ENCODE data around the gene FBXO3.
"Not testable (repeated sequence)": the region's sequence is repeated elsewhere in the genome, so short reads cannot be mapped to it uniquely, and the experiment has no call there.

FBXO3 gene, protein sequence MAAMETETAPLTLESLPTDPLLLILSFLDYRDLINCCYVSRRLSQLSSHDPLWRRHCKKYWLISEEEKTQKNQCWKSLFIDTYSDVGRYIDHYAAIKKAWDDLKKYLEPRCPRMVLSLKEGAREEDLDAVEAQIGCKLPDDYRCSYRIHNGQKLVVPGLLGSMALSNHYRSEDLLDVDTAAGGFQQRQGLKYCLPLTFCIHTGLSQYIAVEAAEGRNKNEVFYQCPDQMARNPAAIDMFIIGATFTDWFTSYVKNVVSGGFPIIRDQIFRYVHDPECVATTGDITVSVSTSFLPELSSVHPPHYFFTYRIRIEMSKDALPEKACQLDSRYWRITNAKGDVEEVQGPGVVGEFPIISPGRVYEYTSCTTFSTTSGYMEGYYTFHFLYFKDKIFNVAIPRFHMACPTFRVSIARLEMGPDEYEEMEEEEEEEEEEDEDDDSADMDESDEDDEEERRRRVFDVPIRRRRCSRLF

DNA sequence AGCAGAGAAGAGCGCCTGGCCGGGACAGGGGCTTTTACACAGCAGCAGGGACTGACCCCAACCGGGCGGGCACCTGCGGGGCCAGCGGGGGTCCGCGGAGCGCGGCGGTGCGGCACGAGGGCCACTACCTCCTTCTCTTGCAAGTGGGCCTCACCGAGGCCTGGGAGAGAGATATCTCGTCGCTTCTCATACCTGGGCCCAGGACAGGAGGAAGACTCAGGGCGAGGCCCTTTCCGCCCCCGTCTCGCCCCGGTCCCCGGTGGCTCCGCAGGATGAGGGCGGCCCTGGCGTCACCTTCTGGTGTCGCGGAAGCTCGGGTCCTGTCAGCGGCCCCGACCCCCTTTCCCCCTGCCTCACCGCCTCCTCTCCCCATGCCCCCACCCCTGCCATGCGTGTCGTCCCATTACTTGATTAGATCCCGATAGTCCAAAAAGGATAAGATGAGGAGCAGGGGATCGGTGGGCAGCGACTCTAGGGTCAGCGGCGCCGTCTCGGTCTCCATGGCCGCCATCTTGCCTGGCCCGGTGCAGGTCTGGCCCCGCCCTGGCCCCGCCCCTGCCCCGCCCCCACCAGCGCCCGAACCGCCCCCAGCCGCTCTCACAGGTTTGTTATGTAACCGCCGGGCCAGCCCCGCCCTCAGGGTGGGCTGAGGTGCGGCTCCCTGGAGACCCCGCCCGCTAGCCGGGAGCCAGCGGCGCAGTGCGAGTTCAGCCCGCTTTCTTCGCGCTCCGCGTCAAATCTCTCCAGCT lies at the start of gene FBXO3:
Gene FBXO3 (minus strand): TSS at position 534 of the 749 bp plus-strand sequence. CDS start 23 bp downstream, at position 511.
- peak within 1 kb of the TSS; percentile 82 for H3K4me3 ChIP-seq (ENCODE audit: insufficient read length, low read depth)
- peak; percentile 70 for DNase-seq (ENCODE audit: low read depth, low spot score)
- H3K27me3 ChIP-seq (ENCODE audit: insufficient read depth, insufficient read length), result peaks cover 43% of the 10 kb centered on the region
- peak within 1 kb of the TSS; percentile 81 for H3K9ac ChIP-seq (ENCODE audit: insufficient read length, low read depth)
- no peaks in the 10 kb centered on the region for H3K36me3 ChIP-seq (ENCODE audit: insufficient read depth, insufficient read length, low read length)
- TF ChIP-seq ZNF274 (IDR thresholded peaks at IDR 0.05; ENCODE audit: low read depth, low read length), result no peak
- TF ChIP-seq SUZ12 (IDR thresholded peaks at IDR 0.05; ENCODE audit: extremely low read depth, insufficient read depth, insufficient read length), result no peak
- TF ChIP-seq YY1 (IDR thresholded peaks at IDR 0.05; ENCODE audit: insufficient read depth, insufficient read length), result peak; percentile 52
- no peaks in the 10 kb centered on the region for H3K9me3 ChIP-seq (ENCODE audit: insufficient read depth, low read length)
- peaks cover 8% of the 10 kb centered on the region for H3K4me1 ChIP-seq (ENCODE audit: insufficient read depth, insufficient read length)

DNA sequence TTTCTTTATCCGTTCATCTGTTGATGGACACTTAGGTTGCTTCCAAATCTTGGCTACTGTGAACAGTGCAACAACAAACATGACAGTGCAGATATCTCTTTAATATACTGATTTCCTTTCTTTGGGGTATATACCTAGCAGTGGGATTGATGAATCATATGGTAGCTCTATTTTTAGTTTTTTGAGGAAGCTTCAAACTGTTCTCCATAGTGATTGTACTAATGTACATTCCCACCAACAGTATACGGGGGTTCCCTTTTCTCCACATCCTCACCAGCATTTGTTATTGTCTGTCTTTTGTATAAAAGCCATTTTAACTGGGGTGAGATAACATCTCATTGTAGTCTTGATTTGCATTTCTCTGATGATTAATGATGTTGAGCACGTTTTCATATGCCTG lies 48.7 kb upstream of the FBXO3 start:
- not testable (repeated sequence) for DNase-seq (ENCODE audit: low read depth, low spot score)

DNA sequence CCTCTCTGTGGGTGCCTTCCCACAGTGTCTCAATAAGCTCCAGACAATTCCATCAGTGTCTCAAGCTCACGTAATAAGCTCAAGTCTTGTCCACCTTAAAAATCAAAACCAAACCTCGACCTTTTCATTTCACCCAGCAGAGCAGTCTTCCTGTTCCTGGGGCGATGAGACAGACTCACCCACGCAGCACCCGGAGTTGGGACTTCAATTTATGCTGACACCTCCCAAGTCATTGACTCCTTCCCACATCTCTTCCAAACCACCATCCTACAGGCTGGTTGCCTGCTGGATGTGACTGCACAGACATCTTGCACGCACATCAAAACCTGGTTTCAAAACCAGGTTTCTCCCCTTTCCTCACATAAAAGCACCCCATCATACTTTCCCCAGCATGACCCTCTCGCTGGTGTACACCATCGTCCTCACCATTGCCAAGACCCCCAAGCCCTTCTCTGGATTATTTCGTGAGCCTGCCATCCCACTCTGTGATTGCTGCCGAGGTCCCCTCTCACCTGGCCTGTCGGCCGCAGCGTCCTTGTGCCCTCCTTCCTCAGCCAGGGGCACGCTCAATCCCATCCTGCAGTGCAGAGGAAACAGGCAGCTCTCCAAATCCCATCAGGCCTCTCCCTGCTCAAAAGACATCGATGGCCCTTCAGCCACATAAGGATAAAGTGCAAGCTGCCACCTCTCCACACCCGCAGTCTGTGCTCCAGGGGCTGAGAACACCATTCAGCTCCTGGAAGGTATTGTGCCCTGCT lies 45.1 kb upstream of the FBXO3 start:
- no peaks in the 10 kb centered on the region for H3K9me3 ChIP-seq (ENCODE audit: insufficient read depth, low read length)
- no peaks in the 10 kb centered on the region for H3K36me3 ChIP-seq (ENCODE audit: insufficient read depth, insufficient read length, low read length)
- H3K27me3 ChIP-seq (ENCODE audit: insufficient read depth, insufficient read length), result peaks cover 5% of the 10 kb centered on the region
- no peak overlapping the region for H3K9ac ChIP-seq (ENCODE audit: insufficient read length, low read depth)
- TF ChIP-seq YY1 (IDR thresholded peaks at IDR 0.05; ENCODE audit: insufficient read depth, insufficient read length) (no peak), ZNF274 (IDR thresholded peaks at IDR 0.05; ENCODE audit: low read depth, low read length) (no peak), SUZ12 (IDR thresholded peaks at IDR 0.05; ENCODE audit: extremely low read depth, insufficient read depth, insufficient read length) (no peak)
- no peaks in the 10 kb centered on the region for H3K4me1 ChIP-seq (ENCODE audit: insufficient read depth, insufficient read length)
- no peak for DNase-seq (ENCODE audit: low read depth, low spot score)
- no peak overlapping the region for H3K4me3 ChIP-seq (ENCODE audit: insufficient read length, low read depth)

More for the DNA sequence above, 48.7 kb upstream of the FBXO3 start:
- not testable (repeated sequence) for H3K9ac ChIP-seq (ENCODE audit: insufficient read length, low read depth); H3K9me3 ChIP-seq (ENCODE audit: insufficient read depth, low read length); H3K4me3 ChIP-seq (ENCODE audit: insufficient read length, low read depth); H3K4me1 ChIP-seq (ENCODE audit: insufficient read depth, insufficient read length); H3K36me3 ChIP-seq (ENCODE audit: insufficient read depth, insufficient read length, low read length)
- H3K27me3 ChIP-seq (ENCODE audit: insufficient read depth, insufficient read length), result peaks cover 25% of the 10 kb centered on the region

DNA sequence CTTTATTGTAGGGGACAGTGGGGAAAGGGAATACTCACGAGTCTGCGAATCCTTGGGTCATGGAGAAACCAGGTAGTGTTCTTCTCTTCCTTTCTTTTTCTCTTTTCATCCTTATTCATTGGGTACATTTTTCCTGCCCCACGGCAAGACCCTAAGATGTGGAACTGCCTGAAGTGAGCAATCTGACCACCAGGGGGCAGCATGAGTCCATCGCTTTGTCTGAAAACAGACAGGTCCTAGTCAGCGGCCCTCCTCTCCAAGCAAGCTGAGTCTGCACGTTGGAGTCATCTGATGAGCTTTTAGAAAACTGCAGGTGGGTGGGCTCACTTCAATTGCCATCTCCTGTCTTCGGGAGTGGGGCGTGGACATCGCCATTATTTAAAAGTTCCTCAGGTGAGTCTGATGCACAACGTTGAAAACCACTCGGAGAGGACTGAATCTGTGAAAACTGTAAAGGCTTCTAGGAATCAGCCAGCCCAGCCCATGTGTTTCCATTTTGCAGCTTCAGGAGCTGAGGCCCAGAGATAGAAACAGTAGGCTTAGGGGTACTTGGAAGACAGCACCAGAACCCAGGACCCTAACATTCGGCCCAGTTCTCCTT lies 34.0 kb upstream of the FBXO3 start:
- H3K4me3 ChIP-seq (ENCODE audit: insufficient read length, low read depth), result no peak overlapping the region

DNA sequence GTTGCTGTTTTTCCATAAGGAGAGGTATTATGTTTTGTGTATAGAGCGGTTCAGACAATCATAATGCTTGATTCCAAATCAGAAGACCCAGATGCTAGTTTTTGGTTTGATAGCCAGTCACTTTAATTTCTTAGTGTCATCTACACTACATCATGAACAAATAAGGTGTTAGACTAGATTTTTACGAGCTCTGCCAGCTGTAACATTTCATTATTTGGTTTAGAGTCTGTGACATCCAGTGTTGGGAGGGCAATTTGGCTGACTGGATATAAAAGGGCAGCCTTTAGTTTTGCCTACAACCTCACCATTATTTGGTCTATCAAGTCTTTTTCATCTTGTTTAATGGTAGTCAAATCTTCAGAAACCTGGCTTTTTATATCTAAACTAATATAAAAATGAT lies 30.2 kb upstream of the FBXO3 start:
- H3K4me3 ChIP-seq (ENCODE audit: insufficient read length, low read depth), result no peak overlapping the region
- no peak for DNase-seq (ENCODE audit: low read depth, low spot score)
- H3K27me3 ChIP-seq (ENCODE audit: insufficient read depth, insufficient read length), result peaks cover 30% of the 10 kb centered on the region
- no peak overlapping the region for H3K9ac ChIP-seq (ENCODE audit: insufficient read length, low read depth)
- no peaks in the 10 kb centered on the region for H3K36me3 ChIP-seq (ENCODE audit: insufficient read depth, insufficient read length, low read length)
- no peaks in the 10 kb centered on the region for H3K9me3 ChIP-seq (ENCODE audit: insufficient read depth, low read length)
- TF ChIP-seq SUZ12 (IDR thresholded peaks at IDR 0.05; ENCODE audit: extremely low read depth, insufficient read depth, insufficient read length), result no peak
- no peak for TF ChIP-seq YY1 (IDR thresholded peaks at IDR 0.05; ENCODE audit: insufficient read depth, insufficient read length)
- no peak for TF ChIP-seq ZNF274 (IDR thresholded peaks at IDR 0.05; ENCODE audit: low read depth, low read length)
- H3K4me1 ChIP-seq (ENCODE audit: insufficient read depth, insufficient read length), result peaks cover 4% of the 10 kb centered on the region

More for the DNA sequence above, 34.0 kb upstream of the FBXO3 start:
- Histone ChIP-seq H3K36me3 (ENCODE audit: insufficient read depth, insufficient read length, low read length) (no peaks in the 10 kb centered on the region), H3K9me3 (ENCODE audit: insufficient read depth, low read length) (no peaks in the 10 kb centered on the region), H3K4me1 (ENCODE audit: insufficient read depth, insufficient read length) (peaks cover 4% of the 10 kb centered on the region), H3K27me3 (ENCODE audit: insufficient read depth, insufficient read length) (no peaks in the 10 kb centered on the region), H3K9ac (ENCODE audit: insufficient read length, low read depth) (no peak overlapping the region)
- TF ChIP-seq SUZ12 (IDR thresholded peaks at IDR 0.05; ENCODE audit: extremely low read depth, insufficient read depth, insufficient read length) (no peak), YY1 (IDR thresholded peaks at IDR 0.05; ENCODE audit: insufficient read depth, insufficient read length) (no peak), ZNF274 (IDR thresholded peaks at IDR 0.05; ENCODE audit: low read depth, low read length) (no peak)
- peak; percentile 78 for DNase-seq (ENCODE audit: low read depth, low spot score)

DNA sequence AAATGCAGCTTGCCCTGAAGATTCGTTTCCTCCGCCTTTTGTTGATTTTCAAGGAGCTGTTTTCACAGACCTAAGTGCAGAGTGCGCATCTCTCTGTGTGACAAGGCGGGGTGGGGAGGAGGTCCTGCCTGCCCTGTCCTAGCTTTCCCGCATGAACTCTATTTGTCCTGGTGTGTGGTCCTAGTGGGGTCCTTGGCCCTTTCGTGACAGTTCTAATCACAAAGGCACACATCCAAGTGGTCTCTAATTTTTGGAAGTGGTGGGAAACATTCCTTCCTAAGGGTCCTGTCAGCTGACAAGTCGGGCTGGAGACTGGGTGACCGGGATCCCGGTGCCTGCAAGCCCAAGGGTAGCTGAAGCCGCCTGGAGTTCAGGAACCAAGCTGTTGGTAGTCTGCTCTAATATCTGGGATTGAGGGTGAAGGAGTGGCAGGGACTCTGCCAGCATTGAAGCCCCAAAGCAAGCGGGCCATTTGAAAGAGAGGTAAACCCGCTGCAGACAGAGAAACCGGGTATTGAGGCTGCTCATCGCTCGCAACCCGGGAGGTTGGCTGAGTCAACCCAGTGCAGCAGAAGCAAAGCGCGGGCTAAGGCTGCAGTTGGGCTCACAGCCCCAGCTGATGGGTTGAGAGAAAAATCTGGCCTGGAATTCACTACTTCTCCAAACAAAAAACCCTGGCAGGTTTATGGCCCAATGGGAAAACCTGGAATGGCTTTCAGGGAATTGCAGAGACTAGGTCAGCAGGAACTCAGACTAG lies 28.1 kb upstream of the FBXO3 start:
- H3K27me3 ChIP-seq (ENCODE audit: insufficient read depth, insufficient read length), result peaks cover 37% of the 10 kb centered on the region
- TF ChIP-seq SUZ12 (IDR thresholded peaks at IDR 0.05; ENCODE audit: extremely low read depth, insufficient read depth, insufficient read length) (no peak), ZNF274 (IDR thresholded peaks at IDR 0.05; ENCODE audit: low read depth, low read length) (no peak), YY1 (IDR thresholded peaks at IDR 0.05; ENCODE audit: insufficient read depth, insufficient read length) (no peak)
- no peaks in the 10 kb centered on the region for H3K9me3 ChIP-seq (ENCODE audit: insufficient read depth, low read length)
- peak overlapping the region; percentile 44 for H3K4me3 ChIP-seq (ENCODE audit: insufficient read length, low read depth)
- H3K4me1 ChIP-seq (ENCODE audit: insufficient read depth, insufficient read length), result no peaks in the 10 kb centered on the region
- H3K36me3 ChIP-seq (ENCODE audit: insufficient read depth, insufficient read length, low read length), result no peaks in the 10 kb centered on the region
- peak; percentile 84 for DNase-seq (ENCODE audit: low read depth, low spot score)
- H3K9ac ChIP-seq (ENCODE audit: insufficient read length, low read depth), result peak overlapping the region; percentile 3

All from NT2/D1 (cell line).